Type B pancreatic cell (in vitro differentiated cells): ENCODE measurements around the gene IFT80. TPM values are rescaled to one million over a fixed set of nuclear protein-coding genes. Genes with fewer than 3 reads are reported as not detected.

ENCODE experiments used
- DNase-seq: peaks from one replicate; pipeline ENCODE4 v3.0.0; 2021; ENCODE audit warnings: mixed read lengths; ENCODE audit not compliant: unreplicated experiment; ENCODE audit errors: extremely low spot score
- H3K27ac Mint-ChIP-seq: 2 replicates; pipeline ENCODE4 v1.8.0; 2021; ENCODE audit warnings: mild to moderate bottlenecking, mixed read lengths
- H3K27me3 Mint-ChIP-seq: 2 replicates; pipeline ENCODE4 v1.8.0; 2021; ENCODE audit warnings: mixed read lengths
- H3K36me3 Mint-ChIP-seq: 2 replicates; pipeline ENCODE4 v1.8.0; 2021; ENCODE audit warnings: mixed read lengths
- H3K4me1 Mint-ChIP-seq: one replicate; pipeline ENCODE4 v1.8.0; 2021; ENCODE audit warnings: mixed read lengths; ENCODE audit not compliant: unreplicated experiment
- H3K4me3 Mint-ChIP-seq: 2 replicates; pipeline ENCODE4 v1.8.0; 2021; ENCODE audit warnings: mild to moderate bottlenecking, mixed read lengths
- H3K9me3 Mint-ChIP-seq: 2 replicates; pipeline ENCODE4 v1.8.0; 2021; ENCODE audit warnings: mixed read lengths
- total RNA-seq: library from RNA; stranded (reverse); gene quantifications from 2 replicates; pipeline ENCODE4 v1.2.1, GENCODE V29; 2021; ENCODE audit warnings: low replicate concordance
- TF ChIP-seq, protein P1 (sequence below): fragments of 200-600 bp; sonication (generic); conservative IDR thresholded peaks from 2 replicates; pipeline ENCODE4 v1.5.0; 2021; ENCODE audit warnings: antibody characterized with exemption, mild to moderate bottlenecking

The IFT80 gene
- total RNA-seq, 1 donor from 2014 or later, result 40.8 TPM

- peaks cover 8% of the 10 kb centered on the region for H3K36me3 Mint-ChIP-seq
- H3K27me3 Mint-ChIP-seq, result no peaks in the 10 kb centered on the region
- peak overlapping the region; percentile 59 for H3K27ac Mint-ChIP-seq
- no peaks in the 10 kb centered on the region for H3K9me3 Mint-ChIP-seq
- TF ChIP-seq, protein P1, sequence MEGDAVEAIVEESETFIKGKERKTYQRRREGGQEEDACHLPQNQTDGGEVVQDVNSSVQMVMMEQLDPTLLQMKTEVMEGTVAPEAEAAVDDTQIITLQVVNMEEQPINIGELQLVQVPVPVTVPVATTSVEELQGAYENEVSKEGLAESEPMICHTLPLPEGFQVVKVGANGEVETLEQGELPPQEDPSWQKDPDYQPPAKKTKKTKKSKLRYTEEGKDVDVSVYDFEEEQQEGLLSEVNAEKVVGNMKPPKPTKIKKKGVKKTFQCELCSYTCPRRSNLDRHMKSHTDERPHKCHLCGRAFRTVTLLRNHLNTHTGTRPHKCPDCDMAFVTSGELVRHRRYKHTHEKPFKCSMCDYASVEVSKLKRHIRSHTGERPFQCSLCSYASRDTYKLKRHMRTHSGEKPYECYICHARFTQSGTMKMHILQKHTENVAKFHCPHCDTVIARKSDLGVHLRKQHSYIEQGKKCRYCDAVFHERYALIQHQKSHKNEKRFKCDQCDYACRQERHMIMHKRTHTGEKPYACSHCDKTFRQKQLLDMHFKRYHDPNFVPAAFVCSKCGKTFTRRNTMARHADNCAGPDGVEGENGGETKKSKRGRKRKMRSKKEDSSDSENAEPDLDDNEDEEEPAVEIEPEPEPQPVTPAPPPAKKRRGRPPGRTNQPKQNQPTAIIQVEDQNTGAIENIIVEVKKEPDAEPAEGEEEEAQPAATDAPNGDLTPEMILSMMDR, result no peak
- H3K4me3 Mint-ChIP-seq, result no peak overlapping the region
- no peak for DNase-seq
- no peaks in the 10 kb centered on the region for H3K4me1 Mint-ChIP-seq
Measured at GRCh38 chr3:160390565-160391138, 8.4 kb downstream of the IFT80 start.

- no peaks in the 10 kb centered on the region for H3K4me1 Mint-ChIP-seq
- H3K9me3 Mint-ChIP-seq, result no peaks in the 10 kb centered on the region
Measured at GRCh38 chr3:160384639-160385318, 14.2 kb downstream of the IFT80 start.

DNA sequence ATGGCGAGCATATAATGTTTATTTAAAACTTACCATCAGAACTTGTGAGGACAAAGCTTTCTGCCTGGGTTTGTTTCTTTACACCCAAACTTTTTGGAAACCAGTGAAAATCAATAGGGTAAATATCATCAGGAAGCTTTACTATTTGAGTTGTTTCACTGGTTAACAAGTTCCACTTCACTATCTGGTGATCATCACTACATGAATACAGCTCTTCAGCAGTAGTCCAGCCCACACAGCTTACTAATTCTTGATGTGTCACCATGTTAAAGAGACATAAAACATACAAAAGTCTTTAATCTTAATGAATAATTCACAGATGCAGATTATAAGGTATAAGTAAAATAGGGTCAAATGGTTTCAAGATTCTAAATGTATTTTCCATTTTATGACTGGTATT, 17.6 kb downstream of the IFT80 start:
- Mint-ChIP-seq H3K9me3 (no peaks in the 10 kb centered on the region), H3K36me3 (no peaks in the 10 kb centered on the region), H3K27me3 (no peaks in the 10 kb centered on the region), H3K27ac (no peak overlapping the region), H3K4me1 (no peaks in the 10 kb centered on the region), H3K4me3 (no peak overlapping the region)
- TF ChIP-seq, protein P1, result no peak
- DNase-seq, result no peak

More at GRCh38 chr3:160384639-160385318, 14.2 kb downstream of the IFT80 start:
- Mint-ChIP-seq H3K4me3 (no peak overlapping the region), H3K36me3 (peaks cover 3% of the 10 kb centered on the region), H3K27me3 (no peaks in the 10 kb centered on the region), H3K27ac (no peak overlapping the region)
- TF ChIP-seq, protein P1, result no peak
- no peak for DNase-seq

DNA sequence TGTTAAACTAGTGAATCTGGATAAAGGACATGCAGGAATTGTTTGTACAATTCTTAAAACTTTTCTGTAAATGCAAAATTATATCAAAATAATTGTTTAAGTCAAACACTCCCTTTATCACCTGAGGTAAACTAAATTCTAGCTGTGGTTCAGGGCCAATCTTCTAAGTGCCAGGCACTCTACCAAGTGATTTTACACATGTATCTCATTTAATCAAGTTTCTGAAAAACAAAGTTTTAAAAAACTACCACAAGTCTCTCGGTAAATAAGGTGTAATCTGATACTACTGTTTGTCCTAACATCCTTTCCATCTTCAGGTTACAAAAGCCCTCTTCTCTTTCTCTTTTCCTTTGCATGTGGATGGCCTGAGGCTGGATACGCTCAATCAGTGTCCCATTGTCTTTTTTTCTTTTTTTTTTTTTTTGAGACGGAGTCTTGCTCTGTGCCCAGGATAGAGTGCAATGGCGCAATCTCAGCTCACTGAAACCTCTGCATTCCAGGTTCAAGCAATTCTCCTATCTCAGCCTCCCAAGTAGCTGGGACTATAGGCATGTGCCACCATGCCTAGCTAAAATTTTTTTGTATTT, 19.3 kb downstream of the IFT80 start:
- Mint-ChIP-seq H3K4me1 (no peaks in the 10 kb centered on the region), H3K27me3 (no peaks in the 10 kb centered on the region), H3K27ac (no peak overlapping the region), H3K36me3 (no peaks in the 10 kb centered on the region), H3K9me3 (no peaks in the 10 kb centered on the region), H3K4me3 (no peak overlapping the region)
- no peak for DNase-seq
- TF ChIP-seq, protein P1, result no peak

GRCh38 chr3:160378331-160379109, 20.5 kb downstream of the IFT80 start:
- Mint-ChIP-seq H3K4me1 (no peaks in the 10 kb centered on the region), H3K27ac (no peak overlapping the region), H3K4me3 (no peak overlapping the region), H3K9me3 (no peaks in the 10 kb centered on the region), H3K36me3 (peaks cover 11% of the 10 kb centered on the region), H3K27me3 (no peaks in the 10 kb centered on the region)
- TF ChIP-seq, protein P1, result no peak
- no peak for DNase-seq
